ENCODE measurements around the gene SLC31A1. TPM values are rescaled to one million over a fixed set of nuclear protein-coding genes. Genes with fewer than 3 reads are reported as not detected.

The SLC31A1 gene
- total RNA-seq, 4 donors from 2014 or later, result 22.9 to 45.0 (median 33.9) TPM

- TF ChIP-seq, protein P1, sequence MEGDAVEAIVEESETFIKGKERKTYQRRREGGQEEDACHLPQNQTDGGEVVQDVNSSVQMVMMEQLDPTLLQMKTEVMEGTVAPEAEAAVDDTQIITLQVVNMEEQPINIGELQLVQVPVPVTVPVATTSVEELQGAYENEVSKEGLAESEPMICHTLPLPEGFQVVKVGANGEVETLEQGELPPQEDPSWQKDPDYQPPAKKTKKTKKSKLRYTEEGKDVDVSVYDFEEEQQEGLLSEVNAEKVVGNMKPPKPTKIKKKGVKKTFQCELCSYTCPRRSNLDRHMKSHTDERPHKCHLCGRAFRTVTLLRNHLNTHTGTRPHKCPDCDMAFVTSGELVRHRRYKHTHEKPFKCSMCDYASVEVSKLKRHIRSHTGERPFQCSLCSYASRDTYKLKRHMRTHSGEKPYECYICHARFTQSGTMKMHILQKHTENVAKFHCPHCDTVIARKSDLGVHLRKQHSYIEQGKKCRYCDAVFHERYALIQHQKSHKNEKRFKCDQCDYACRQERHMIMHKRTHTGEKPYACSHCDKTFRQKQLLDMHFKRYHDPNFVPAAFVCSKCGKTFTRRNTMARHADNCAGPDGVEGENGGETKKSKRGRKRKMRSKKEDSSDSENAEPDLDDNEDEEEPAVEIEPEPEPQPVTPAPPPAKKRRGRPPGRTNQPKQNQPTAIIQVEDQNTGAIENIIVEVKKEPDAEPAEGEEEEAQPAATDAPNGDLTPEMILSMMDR (IDR thresholded peaks at IDR 0.05), result no peak
- TF ChIP-seq POLR2A (IDR thresholded peaks at IDR 0.05), result no peak
- intact Hi-C loops (cut with DNase I; ENCODE audit: low total_unique reads), result no loop called here
- 92 to 93% methylated on average over 2 of the region's 2 CpGs for WGBS, 2 donors
- H3K4me3 ChIP-seq (ENCODE audit: low read depth, poor library complexity, severe bottlenecking), result no peak overlapping the region
- no peak for DNase-seq (ENCODE audit: low spot score in 2 of 2)
Measured at GRCh38 chr9:113250807-113251206, 29.5 kb downstream of the SLC31A1 start.

DNA sequence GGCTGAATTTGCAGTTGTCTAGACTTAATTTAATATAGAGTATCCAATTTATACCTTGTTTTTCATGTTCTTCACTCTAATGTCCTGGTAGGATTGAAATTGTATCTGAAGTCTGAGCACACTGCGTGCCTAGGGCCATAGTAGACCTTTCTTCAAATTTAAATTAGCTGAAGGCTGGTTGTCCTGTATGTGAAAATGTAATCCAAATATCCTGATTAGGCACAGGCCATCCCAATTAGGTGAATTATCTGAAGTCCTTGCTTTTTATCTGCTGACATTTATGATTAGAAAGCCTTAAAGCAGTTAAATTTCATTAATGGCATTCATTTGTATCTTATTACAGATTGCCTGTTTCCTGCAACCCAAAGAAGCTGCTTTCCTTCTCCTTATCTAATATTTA, 33.6 kb downstream of the SLC31A1 start:
- no peak overlapping the region for H3K4me3 ChIP-seq (ENCODE audit: low read depth, poor library complexity, severe bottlenecking)
- intact Hi-C loops (cut with DNase I; ENCODE audit: low total_unique reads), result no loop called here
- no peak for TF ChIP-seq POLR2A (IDR thresholded peaks at IDR 0.05)
- TF ChIP-seq, protein P1 (IDR thresholded peaks at IDR 0.05), result no peak
- 97% methylated on average over 1 of the region's 1 CpG for WGBS, 2 donors
- DNase-seq (ENCODE audit: low spot score in 2 of 2), result no peak

DNA sequence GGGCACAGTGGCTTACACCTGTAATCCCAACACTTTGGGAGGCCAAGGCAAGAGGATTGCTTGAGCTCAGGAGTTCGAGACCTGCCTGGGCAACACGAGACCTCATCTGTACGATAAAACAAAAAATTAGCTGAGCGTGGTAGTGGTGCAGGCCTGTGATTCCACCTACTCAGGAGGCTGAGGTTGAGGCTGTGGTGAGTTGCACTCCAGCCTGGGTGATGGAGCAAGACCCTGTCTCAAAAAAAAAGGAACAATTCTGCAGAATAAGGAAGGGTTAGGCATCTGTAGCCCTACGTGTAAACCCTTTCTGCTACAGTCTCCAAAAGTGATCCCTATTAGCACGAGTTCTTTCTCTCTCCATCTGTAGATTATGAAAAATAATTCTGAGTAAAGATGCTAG, 34.1 kb downstream of the SLC31A1 start:
- no peak for DNase-seq (ENCODE audit: low spot score in 2 of 2)
- H3K4me3 ChIP-seq (ENCODE audit: low read depth, poor library complexity, severe bottlenecking), result no peak overlapping the region
- 90 to 94% methylated on average over 6 of the region's 6 CpGs for WGBS, 2 donors
- TF ChIP-seq, protein P1 (IDR thresholded peaks at IDR 0.05), result no peak
- TF ChIP-seq POLR2A (IDR thresholded peaks at IDR 0.05), result no peak
- intact Hi-C loops (cut with DNase I; ENCODE audit: low total_unique reads), result no loop called here

GRCh38 chr9:113257863-113258262, 36.5 kb downstream of the SLC31A1 start:
- no peak overlapping the region for H3K4me3 ChIP-seq (ENCODE audit: low read depth, poor library complexity, severe bottlenecking)
- DNase-seq (ENCODE audit: low spot score in 2 of 2), result no peak
- TF ChIP-seq, protein P1 (IDR thresholded peaks at IDR 0.05), result no peak
- TF ChIP-seq POLR2A (IDR thresholded peaks at IDR 0.05), result no peak
- intact Hi-C loops (cut with DNase I; ENCODE audit: low total_unique reads), result no loop called here
- WGBS, 2 donors, result 96 to 97% methylated on average over 3 of the region's 3 CpGs

DNA sequence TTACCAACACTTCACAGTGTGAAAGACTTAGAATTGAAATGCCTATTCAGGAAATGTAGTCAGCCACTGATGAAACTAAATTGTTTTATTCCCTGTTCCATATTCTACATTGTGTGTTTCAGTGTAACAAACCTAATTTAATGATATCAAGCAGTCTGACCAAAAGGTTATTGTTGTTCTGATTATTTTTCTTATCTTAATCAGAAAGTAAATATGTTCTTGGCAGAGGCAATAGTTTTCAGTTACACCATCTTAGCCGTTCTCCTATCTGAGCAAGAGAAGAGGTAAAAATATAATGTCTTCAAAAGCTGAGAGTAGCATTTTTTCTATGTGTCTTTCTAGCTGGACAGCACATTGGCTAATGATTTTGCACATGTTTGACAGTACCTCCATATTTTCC, 36.9 kb downstream of the SLC31A1 start:
- TF ChIP-seq, protein P1 (IDR thresholded peaks at IDR 0.05), result no peak
- no peak for TF ChIP-seq POLR2A (IDR thresholded peaks at IDR 0.05)
- WGBS, 2 donors, result 88 to 91% methylated on average over 1 of the region's 1 CpG
- intact Hi-C loops (cut with DNase I; ENCODE audit: low total_unique reads), result no loop called here
- no peak overlapping the region for H3K4me3 ChIP-seq (ENCODE audit: low read depth, poor library complexity, severe bottlenecking)
- no peak for DNase-seq (ENCODE audit: low spot score in 2 of 2)

- no peak overlapping the region for H3K4me3 ChIP-seq (ENCODE audit: low read depth, poor library complexity, severe bottlenecking)
- intact Hi-C loops (cut with DNase I; ENCODE audit: low total_unique reads), result no loop called here
- WGBS, 2 donors, result 83 to 89% methylated on average over 1 of the region's 1 CpG
- TF ChIP-seq, protein P1 (IDR thresholded peaks at IDR 0.05), result no peak
- no peak for TF ChIP-seq POLR2A (IDR thresholded peaks at IDR 0.05)
- no peak for DNase-seq (ENCODE audit: low spot score in 2 of 2)
Measured at GRCh38 chr9:113261917-113262671, 40.8 kb downstream of the SLC31A1 start.

Measured in lower leg skin (tissue), 4 donors.